GM18508 (cell line): ENCODE data around the gene BRD4.

Source experiments
- ATAC-seq: cut with Tn5 transposase; IDR thresholded peaks from one replicate; pipeline ENCODE4 v1.9.1; 2021; ENCODE audit warnings: moderate number of reproducible peaks; ENCODE audit not compliant: insufficient read depth, unreplicated experiment

The BRD4 gene

DNA sequence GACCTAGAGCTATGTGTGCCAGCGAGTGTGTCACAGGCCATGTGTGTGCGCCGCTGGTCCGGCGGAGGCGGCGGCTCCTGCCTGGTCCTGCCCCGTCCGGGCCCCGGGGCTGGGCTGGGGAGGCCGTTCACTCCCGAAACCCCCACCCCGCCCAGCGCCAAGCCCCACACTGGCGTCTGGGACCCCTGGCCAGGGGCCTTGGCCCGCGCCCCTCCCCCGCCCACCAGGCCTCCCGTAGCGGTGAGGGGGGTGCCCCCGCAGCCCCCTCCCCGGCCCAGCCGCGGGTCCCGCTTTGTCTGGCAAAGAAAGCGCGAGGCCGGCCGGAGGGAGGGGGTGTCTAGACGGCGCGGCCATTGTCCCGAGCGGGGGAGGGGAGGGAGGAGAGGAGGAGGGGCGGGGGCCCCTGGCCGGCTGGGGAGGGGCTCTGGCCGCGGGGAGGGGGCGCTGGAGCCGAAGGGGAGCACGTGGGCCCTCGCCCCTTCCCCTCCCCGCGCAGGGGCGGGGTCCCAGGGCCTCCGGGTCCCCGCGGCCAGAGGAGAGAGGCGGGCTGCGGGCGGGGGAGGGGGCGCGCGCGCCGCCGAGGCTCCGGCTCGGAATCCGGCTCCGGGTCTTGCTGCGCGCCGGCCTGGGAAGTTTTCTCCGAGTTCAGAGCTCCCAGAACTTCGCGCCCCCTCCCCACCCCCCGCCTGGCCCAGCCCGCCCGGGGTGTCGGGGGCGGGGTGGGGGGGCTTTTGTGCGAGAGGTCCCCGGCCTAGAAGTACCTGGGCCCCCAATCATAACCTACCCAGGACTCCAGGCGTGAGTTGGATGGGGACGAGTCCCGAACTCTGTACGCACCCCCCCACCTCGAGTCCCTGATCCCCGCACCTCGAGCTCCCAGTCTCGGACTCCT lies 132.4 kb downstream of the BRD4 start:
- no peak for ATAC-seq

DNA sequence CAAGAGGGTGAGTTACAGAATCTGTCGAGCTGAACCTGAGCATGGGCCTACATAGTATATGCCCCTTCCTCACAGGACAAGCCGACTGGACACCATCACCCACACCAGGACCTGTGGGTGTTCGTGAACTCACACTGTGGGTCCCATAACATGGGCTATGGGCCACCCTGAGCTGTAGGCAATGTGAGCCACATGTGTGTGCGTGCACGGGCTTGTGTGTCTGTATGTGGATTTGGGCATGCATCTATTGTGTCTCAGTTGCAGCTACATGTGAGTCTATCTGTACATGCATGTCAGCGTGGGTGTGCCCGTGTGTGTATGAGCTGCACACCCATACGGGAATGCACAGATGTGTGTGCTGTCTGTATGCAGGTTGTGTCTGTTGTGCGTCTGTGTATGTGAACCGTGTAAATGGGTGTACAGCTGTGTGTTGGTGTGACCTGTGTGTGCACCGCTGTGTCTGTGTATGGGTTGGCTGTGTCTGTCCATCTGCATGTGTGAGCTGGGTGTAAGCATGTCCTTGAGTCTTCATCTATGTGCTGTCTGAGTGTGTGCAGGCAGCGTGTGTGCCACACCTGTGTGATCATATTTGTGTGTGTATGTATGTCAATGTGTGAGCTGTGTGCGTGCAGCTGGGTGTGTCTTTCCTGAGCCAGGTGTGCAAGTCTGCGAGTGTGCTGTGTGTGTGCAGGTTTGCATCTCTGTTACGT lies 133.2 kb downstream of the BRD4 start:
- no peak for ATAC-seq

DNA sequence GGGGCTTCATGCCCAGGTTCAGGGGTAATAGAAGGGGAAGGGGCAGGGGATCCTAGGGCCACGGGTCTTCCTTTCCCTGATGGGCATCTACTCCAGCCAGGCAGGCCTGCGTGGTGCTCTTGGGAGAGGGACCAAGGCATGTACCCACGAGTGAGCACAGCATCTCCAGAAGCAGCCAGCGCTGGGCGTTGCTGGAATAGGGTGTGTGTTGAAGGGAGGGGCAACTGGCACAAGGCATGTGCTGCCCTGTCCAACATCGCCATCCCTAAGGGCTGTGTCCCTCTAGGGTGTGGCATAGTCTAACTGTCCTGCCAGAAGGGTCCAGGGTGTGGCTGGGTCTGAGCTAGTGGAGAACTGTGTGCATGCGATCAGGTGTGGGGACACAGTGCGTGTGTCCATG lies 134.4 kb downstream of the BRD4 start:
- no peak for ATAC-seq

DNA sequence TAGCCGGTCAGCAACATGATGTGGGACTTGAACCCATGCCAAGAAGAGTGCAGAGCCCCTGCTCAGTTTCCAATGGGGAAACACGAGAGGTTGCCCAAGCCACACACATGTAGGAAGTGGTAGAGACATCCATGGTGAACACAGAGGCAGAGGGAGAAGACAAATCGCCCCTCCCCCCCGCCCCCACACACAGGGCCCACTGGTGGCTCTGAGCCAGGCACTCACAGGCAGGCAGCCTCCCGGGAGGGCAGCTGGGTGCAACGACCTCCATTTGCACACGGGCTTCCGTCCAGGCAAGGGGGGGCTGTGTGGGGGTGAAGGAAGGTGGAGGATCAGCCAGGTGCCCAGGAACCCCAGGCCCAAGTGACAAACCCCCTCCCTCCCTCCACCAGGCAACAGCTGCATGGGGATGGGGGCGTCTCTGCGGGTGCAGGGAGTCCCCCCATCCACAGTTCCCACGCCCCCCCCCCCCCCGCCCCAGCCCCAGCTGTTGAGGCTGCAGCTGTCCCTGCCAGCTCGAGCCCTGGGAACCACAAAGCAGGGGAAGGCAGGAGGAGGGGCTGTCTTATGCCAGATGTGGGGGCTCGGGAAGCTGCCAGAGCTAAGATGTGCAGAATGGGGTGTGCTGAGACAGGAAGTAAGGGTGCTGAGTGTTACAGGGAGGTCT lies 134.9 kb downstream of the BRD4 start:
- ATAC-seq: no peak

DNA sequence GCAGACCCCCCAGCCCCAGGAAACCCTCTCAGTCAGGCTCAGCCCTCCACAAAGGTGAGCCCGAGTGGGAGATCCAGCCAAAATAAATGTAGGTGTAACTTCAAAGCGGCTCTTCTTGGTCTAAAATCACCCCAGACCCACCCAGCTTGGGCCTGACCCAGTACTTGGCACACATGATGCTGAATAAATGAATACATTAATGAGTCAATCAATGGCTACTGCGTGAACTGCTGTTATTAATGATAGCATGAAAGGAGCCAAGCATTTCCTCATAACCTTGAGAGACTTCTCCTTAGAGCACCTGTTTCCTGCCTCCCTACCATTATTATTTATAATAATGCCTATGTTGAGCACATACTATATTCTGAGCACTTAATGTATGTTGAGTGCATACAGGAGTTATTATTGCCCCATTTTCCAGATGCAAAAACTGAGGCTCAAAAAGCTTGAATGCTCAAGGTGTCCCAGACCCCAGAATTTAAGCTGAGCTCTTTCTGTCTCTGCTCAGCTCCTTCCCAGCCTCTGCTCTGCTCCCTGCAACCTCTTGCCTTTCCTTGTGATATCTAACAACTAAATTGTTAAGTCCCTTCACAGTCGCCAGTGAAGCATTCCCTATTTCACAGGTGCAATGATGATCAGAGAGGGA lies 135.9 kb downstream of the BRD4 start:
- ATAC-seq: no peak

DNA sequence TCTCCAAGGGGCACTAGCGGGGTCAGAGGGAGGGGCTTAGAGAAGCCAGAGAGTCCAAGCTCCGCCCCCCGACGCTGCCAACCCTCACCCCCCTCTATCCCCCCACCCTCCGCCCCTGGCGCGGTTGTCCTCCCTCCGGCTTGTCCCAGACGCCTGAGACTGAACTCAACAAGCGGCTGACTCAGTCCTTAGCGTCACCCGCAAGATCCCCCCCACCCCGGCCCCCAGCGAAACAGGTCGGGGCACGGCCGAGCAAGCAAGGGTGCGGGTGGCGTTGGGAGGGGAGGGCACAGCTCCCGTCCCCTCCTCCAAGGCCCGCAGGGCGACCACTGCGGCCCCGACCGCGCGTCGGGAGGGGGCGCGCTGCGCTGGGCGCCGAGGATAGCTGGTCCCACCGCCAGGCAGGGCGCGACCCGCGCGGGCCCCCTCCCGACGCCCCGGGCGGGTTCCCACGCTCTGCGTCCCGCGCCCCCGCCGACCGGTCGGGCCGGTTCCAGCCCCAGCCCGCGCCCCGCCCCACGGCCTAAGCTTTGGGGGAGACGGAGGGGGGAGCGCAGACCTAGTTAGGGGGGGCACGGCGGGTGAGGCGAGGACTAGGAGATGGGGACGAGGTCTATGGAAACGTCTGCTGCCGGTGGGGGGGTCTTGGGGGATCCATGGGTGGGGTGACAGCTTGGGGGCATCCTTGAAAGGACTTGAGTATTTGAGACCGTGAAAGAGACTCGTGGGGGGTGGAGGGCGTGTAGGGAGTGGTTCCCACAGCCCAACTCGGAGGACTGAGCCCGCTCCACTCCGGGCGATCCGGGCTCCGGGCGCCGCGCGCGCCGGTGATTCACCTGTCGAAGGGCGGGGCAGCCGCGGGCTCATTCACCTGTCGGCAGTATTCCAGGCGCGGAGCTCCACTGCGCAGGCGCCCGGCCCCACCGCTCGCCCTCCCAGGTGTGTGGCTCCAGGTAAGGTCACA lies 136.7 kb downstream of the BRD4 start:
- ATAC-seq: no peak

DNA sequence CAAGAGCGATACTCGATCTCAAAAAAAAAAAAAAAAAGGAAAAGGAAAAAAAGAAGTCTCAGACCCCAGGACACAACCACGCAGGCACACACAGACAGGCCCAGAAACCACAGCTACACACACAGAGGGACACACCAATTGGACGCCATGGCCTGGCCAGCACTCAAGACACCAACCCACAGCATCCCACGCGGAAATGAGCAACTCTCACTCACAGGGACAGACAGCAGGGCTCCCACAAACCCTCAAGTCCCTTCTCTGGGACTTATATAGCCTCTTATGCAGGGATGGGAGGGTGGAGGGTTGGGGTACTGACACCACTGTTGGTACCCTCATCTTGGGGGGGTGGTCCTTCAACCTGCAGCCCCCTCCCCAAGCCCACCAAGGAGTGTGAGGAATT lies 137.4 kb downstream of the BRD4 start:
- ATAC-seq: no peak

DNA sequence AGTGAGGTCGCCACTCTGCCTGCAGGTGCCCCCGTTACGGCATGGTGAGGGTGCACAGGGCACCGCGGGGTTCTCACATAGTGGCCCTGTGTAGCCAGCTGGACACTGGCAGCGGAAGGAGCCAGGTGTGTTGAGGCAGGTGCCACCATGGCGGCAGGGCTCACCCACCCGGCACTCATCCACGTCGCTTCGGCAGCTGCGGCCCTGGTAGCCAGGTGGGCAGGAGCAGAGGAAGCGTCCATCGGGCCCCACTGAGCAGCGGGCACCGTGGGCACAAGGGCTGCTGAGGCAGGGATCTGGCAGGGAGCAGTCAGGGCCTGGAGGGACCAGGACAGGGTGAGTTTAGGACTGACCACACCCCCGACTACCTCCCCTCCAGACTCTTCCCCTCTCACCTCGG lies 140.4 kb downstream of the BRD4 start:
- ATAC-seq: no peak

DNA sequence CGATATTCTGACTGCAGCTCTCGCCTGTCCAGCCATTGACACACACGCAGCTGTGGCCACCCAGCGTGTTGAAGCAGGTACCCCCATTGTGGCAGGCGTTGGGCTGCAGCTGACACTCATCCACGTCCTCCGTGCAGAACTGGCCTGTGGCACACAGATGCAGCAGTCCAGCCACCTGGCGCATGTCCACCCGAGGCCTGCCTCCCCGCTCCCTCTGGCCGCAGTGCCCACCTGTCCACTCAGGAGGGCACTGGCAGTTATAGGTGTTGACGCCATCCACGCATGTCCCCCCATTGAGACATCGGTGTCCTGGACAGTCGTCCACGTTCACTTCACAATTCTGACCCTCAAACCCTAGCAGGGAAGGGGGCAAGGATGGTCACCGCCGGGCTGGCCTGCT lies 140.8 kb downstream of the BRD4 start:
- ATAC-seq: no peak

DNA sequence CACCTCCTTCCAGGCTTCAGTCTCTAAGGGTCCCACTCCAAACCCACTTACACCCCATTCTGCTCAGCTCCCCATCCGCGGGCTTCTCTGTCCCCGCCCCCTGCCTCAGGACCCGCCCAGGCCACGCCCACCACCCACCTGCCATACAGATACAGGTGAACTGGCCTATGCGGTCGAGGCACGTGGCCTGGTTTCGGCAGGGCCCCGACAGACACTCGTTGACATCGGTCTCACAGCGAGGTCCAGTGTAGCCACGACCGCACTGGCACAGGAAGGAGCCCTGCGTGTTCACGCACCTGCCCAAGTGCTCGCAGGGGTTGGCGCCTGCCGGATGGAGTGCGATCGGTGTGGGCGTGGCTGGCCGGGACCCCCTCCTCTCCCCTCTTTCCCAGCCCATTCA lies 143.5 kb downstream of the BRD4 start:
- no peak for ATAC-seq

DNA sequence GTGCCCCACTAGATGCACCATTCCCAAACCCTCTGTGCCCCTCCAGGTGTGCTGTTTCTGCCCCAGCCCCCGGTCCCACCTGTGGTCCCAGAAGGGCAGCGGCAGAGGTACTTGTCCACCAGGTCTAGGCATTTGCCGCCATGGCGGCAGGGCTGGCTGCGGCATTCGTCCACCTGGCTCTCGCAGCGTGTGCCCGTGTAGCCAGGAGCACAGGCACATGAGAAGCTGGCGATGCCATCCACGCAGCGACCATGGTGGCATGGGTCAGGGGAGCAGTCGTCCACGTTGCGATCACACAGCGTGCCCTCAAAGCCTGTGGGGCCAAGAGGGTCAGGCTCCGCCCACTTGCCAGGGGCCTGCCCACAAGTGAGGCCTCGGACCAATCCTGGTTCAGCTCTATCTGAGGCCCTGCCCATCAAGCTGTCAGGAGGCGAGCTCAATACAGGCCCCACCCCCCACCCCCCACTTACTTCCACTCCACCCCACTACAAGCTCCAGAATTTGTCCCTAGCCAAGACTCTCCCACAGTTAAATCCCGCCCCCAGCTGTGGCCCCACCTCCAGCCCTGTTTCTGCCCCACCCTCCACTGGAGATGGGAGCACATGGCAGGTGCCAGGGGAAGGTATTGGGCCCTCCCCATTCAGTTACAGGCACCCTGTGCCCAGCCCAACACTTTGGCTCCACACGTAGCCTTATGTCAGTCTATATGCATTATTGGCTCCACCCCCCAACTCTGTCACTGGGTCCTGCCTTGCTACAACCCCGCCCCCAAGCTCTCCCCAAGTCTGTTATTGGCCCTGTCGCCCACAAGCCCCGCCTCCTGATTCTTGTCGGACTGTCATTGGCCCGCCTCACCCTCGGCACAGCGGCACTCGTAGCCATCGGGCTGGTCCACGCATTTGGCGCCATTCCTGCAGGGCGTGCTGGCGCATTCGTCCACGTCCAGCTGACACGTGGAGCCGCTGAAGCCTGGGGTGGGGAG lies 145.0 kb downstream of the BRD4 start:
- no peak for ATAC-seq
